Effector CD4-positive, alpha-beta T cell (primary cell): Measurements from ENCODE around the gene CLCNKA. TPM values are rescaled to one million over a fixed set of nuclear protein-coding genes. Genes with fewer than 3 reads are reported as not detected.
"Not testable (repeated sequence)": the region's sequence is repeated elsewhere in the genome, so short reads cannot be mapped to it uniquely, and the experiment has no call there.

Source experiments
- DNase-seq: peaks from one replicate; pipeline ENCODE4 v3.0.0-alpha.2; 2020
- total RNA-seq: gene quantifications from one replicate; lab custom pipeline; 2026; lab: John Stamatoyannopoulos, UW

The CLCNKA gene
- total RNA-seq = not detected

- no peak for DNase-seq
Observed at GRCh38 chr1:16021681-16022080, at the start of gene CLCNKA. Gene CLCNKA, plus strand, starts transcription at chr1:16022036. Its CDS starts 584 bp downstream, at chr1:16022620.

- no peak for DNase-seq
Observed at GRCh38 chr1:15972409-15972808, 49.4 kb upstream of the CLCNKA start.

DNA sequence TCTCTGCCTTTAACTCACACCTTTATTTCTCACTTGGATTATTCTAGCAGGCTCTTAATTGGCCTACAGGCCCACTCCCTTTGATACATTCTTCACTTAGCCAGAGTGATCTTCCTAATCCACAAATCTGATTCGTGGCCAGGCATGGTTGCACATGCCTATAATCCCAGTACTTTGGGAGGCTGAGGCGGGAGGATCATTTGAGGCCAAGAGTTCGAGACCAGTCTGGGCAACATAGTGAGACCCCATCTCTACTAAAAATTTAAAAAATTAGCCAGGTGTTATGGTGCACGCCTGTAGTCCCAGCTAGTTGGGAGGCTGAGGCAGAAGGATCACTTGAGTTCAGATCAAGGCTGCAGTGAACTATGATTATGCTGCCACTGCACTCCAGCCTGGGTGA is 48.1 kb upstream of the CLCNKA start:
- DNase-seq = no peak

- no peak for DNase-seq
Observed at GRCh38 chr1:15974855-15975254, 47.0 kb upstream of the CLCNKA start.

GRCh38 chr1:15975358-15975804 is 46.5 kb upstream of the CLCNKA start:
- peak; percentile 61 for DNase-seq

DNA sequence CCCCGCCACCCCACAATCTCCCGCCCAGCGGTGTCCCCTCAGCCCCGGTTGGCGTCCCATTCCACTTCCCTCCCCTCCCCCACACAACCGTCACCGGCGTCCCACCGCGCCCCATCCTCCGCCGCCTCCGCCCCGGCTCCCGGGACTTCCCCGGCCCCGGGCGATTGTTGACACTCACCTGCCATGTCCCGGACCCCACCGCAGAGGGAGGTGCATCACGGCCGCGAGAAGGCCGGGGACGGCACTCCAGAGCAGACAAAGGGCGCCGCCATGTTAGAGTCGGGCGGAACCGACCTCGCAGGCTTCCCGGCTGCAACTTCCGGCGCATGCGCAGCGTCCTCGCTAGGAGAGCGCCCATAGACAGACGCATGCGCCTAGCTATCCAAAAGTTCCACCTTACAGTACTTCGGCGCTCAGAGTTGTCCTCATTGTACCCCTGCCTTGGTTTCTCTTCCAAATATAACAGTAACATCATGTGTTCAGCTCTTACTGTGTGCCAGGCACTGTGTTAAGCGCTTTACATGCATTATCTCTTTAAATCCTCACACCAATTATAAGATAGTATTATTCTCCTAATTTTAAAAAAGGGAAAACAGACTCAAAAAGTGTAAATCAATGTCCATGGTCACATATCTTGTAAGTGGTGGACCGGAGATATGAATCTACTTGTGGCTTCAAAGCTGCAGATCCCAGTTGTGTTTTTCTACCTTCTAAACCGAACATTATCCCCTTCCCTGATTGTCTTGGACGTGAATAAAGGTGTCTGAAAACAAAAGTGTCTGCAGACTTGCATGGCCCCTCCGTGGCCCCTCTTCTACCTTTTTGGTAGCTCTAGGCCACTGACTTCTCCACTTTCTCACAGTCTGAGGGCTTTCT is 45.8 kb upstream of the CLCNKA start, which contains the start of gene ZBTB17:
TSS of gene ZBTB17 (minus strand) at position 297 of the 876 bp plus-strand sequence. CDS start 27,606 bp downstream, outside the sequence.
- DNase-seq = peak; percentile 95

DNA sequence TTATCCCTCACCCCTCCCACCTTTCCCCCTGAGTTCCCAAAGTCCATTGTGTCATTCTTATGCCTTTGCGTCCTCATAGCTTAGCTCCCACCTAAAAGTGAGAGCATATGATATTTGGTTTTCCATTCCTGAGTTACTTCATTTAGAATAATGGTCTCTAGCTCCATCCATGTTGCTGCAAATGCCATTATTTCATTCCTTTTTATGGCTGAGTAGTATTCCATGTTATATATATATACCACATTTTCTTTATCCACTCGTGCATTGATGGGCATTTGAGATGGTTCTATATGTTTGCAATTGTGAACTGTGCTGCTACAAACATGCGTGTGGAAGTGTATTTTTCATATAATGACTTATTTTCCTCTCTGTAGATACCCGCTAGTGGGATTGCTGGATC is 43.9 kb upstream of the CLCNKA start:
- not testable (repeated sequence) for DNase-seq

GRCh38 chr1:15981679-15982078 is 40.2 kb upstream of the CLCNKA start:
- no peak for DNase-seq

DNA sequence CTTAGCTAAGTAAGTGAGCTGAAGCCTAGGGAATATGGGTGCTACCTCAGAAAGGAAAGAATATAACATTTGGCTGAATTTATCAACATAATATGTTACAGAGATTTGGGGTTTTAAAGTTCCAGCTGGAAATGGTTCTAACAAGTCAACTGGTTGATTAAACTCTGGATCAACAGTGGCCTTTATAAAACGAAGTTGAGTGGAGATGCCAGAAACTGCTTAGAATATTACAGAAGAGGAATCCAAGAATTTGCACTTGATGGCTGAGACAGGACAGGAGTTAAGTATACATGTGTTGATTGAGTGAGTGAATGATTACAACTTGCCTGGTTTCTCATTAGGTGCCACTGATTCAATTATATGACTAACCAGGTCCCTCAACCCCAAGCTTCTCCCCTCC is 38.6 kb upstream of the CLCNKA start:
- no peak for DNase-seq

DNA sequence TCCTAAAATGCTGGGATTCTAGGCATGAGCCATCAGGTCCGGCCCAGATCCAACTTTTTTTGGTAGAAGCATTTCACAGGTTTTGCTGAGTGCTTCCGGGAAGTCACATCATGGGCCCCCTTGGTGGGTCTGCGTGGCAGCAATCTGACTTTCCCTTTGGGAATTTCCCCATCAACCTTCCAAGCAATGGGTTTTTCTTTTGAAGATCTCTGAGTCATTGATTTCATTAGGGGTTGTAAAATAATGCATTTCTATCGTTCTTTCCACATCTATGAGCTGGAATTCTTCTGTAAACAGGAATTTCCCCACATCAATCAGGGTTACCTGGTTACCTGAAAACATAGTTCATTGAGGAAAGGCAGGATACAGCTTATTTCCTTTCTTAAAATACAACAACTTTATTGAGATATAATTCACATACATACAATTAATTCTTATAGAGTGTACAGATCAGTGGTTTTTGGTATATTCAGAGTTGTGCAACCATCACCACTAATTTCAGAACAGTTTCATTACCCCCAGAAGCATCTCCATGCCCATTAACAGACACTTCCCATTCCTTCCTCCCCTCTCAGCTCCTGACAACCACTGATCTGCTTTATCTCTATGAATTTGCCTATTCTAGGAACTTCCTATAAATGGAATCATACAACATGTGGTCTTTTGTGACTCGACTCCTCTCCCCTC is 36.1 kb upstream of the CLCNKA start:
- no peak for DNase-seq

DNA sequence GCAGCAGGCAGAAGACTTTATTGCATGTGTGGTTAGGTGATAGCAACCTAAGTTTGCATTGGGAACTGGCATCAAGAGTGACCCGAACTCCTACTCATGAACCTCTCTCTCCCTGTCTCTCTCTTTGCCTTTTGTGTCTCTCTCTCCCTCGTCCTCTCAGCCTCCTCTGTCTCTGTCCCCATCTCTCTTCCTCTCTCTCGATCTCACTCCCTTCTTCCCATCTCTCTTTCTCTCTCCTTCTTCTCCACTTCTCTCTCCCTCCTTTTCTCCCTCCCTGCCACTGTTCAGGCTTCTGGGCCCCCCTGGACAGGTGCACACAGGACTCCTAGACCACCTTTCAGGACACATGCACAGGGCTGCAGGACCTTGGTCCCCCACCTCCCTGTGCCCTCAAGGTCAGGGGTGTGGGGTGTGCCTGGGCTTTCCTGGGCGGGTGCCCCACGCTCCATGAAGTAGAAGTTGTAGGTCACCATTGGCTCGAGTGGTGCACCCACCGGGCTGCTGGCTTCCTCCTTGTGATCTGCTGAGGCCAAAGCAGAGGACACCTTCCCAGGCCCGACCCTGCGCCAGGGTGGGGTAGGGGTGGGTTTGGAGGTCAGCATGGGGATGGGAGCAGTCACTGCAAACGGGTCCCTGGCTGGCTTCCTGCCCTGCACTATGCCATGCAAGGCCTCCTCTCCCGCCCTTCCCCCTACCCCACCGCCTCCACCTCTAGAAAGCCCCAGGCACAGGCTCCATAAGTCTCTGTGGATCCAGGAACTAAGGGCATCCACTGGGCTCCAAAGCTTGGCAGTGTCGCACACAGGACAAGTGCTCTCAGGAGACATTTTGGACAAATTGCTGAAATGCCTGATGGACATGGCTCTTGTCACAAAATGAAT is 32.7 kb upstream of the CLCNKA start:
- DNase-seq = no peak

GRCh38 chr1:15989776-15990175 is 32.1 kb upstream of the CLCNKA start:
- no peak for DNase-seq

GRCh38 chr1:15991427-15992186 is 30.2 kb upstream of the CLCNKA start:
- no peak for DNase-seq

- no peak for DNase-seq
Observed at GRCh38 chr1:15992187-15992553, 29.7 kb upstream of the CLCNKA start.

DNA sequence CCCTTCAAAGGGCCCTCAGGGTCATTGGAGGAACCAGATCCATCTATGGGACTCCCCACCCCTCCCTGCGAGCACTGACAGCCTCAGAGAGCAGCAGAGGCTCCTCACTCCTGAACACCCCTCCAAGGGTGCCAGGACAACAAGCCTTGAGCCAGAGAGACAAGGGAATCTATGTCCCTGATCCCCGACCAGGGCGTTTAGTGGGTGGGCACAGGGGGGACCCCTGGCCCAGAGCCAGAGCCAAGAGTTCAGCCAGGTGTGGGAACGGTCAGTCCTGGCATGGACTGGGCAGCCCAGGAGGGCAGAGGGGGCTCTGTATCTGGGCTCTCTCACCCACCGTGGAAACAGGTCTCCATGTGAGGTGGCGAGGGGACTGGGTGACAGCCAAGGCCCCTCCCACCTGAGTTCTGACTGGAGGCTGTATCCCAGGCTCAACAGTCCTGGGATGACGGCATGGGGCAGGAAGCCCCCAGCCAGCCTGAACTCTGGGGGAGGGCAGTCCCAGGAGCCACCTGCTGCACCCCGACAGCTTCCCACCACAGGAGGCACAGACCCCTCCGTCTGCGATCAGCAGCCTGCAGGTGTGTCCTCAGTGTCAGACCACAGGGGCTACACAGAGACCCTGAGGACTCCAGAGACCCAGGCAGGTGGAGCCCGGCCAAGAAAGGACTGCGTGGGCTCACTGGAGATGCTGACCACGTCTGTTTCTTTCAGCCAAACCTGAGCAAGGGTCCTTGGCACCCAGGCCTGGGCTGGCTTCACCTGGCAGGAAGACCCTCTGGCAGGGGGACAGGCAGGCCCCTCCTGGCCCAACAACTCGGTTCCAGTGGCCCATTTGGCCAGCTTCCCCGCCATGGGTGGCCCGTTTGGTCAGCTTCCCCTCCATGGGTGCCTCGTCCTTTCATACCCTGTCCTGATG is 29.0 kb upstream of the CLCNKA start:
- DNase-seq = no peak

GRCh38 chr1:15993666-15994065 is 28.2 kb upstream of the CLCNKA start:
- no peak for DNase-seq

DNA sequence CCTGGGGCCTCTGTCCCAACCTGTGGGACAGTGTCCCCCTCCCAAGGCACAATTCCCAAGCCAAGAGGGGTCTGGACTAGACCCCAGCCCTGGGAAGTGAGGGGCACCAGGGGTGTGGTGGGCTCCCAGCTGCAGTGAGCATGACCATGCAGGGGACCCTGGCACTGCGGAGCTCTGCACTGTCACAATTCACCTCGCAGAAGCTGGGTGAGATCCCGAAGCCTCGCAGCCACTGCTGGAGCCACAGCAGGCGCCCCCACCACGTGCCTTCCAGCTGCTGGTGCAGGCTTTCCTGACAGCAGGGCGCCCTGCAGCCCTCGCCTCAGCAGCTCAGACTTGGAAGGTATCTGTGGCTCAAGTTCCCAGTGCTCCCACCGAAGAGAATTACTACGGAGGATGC is 27.8 kb upstream of the CLCNKA start:
- no peak for DNase-seq

DNA sequence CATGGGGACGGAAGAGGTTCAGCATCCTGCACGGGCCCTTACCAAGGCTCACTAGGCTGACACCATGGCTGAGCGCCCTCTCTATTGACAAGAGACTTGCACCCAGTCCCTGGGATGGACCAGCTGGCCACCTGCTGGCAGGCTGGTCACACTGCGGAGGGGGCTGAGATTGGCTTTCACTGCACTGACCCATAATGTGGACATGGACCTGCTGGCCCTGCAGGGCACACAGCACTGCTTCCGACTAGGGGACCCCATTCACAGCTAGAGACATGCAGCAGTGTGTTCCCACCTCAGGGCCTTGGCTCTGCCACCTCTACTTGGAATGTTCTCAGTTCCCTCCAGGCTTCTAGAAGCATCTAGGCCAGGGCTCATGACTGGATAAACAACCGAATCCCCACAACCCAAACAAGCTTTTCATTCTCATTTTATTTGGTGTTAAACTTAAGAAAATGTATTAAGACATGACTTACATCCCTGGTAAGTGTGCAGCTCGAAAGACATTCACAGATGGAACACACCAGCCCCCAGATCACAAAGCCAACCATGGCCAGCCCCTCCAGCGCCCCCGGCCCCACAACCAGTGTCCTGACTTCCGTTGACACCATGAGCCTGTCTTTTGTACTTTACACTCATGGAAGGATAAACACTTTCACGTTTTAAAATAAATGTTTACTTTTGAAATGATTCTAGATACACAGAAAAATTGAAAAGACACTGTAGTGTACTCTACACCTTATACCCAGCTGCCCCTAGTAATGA is 27.1 kb upstream of the CLCNKA start:
- no peak for DNase-seq

DNA sequence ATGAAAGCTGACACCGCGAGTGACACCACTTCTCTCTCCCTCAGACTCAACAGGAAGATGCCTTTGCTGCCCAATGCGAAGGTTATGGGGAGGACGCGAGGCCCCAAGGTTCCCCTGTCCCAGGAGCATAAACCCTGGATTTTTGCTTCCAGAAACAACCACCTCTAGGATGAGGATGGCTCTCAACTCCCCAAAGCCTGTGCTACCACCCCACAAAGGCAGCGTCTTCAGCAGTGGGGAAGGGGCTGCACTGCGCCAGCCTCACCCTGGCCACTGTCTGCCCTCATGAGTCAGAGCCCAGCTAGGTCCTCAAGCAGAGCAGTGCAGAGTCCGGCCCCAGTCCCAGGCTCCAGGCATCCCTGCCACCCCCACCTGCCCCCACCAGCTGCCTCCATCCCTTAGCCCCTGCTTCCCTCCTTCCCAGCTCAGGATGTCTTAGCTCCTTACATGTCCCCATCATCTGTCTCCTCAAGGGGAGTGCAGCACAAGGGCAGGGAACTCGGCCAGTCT is 24.7 kb upstream of the CLCNKA start:
- no peak for DNase-seq
